ENCODE results near the gene ANKLE2. TPM values are rescaled to one million over a fixed set of nuclear protein-coding genes. Genes with fewer than 3 reads are reported as not detected.
"Not testable (repeated sequence)": the region's sequence is repeated elsewhere in the genome, so short reads cannot be mapped to it uniquely, and the experiment has no call there.

The ANKLE2 gene
- total RNA-seq, 2 experiments from 2014 or later, result 95.7 to 101 TPM

- H3K36me3 Mint-ChIP-seq (ENCODE audit: low read depth), result peaks cover 46% of the 10 kb centered on the region
- DNase-seq, result no peak
- H3K4me1 Mint-ChIP-seq (ENCODE audit: low read depth), result peaks cover 24% of the 10 kb centered on the region
- H3K27me3 Mint-ChIP-seq (ENCODE audit: low read depth), result no peaks in the 10 kb centered on the region
- peak overlapping the region; percentile 86 for H3K4me3 Mint-ChIP-seq
- CTCF ChIA-PET, result interaction anchor here (1.0 kb wide), 1 partner anchor 10 kb away, joined by 4 read pairs; no protein-coding TSS in a partner anchor
- H3K9me3 Mint-ChIP-seq (ENCODE audit: insufficient read depth), result no peaks in the 10 kb centered on the region
- POLR2A ChIA-PET, result no interaction called here
- no peak for ATAC-seq
- peak overlapping the region; percentile 25 for H3K27ac Mint-ChIP-seq
Observed at GRCh38 chr12:132759359-132759758, 2.3 kb downstream of the ANKLE2 start.

GRCh38 chr12:132758825-132759224 lies 2.8 kb downstream of the ANKLE2 start:
- H3K4me3 Mint-ChIP-seq; H3K27ac Mint-ChIP-seq; H3K9me3 Mint-ChIP-seq (ENCODE audit: insufficient read depth); ATAC-seq; H3K27me3 Mint-ChIP-seq (ENCODE audit: low read depth); DNase-seq; POLR2A ChIA-PET: not testable (repeated sequence)
- H3K36me3 Mint-ChIP-seq (ENCODE audit: low read depth), result peaks cover 48% of the 10 kb centered on the region
- CTCF ChIA-PET, result interaction anchor here (1.0 kb wide), 1 partner anchor 10 kb away, joined by 4 read pairs; no protein-coding TSS in a partner anchor
- peaks cover 21% of the 10 kb centered on the region for H3K4me1 Mint-ChIP-seq (ENCODE audit: low read depth)

GRCh38 chr12:132754160-132754932 lies 7.3 kb downstream of the ANKLE2 start:
- POLR2A ChIA-PET, result no interaction called here
- Mint-ChIP-seq H3K36me3 (ENCODE audit: low read depth) (peaks cover 54% of the 10 kb centered on the region), H3K27me3 (ENCODE audit: low read depth) (no peaks in the 10 kb centered on the region), H3K27ac (no peak overlapping the region), H3K9me3 (ENCODE audit: insufficient read depth) (no peaks in the 10 kb centered on the region), H3K4me3 (no peak overlapping the region), H3K4me1 (ENCODE audit: low read depth) (peaks cover 6% of the 10 kb centered on the region)
- peak; percentile 37 for ATAC-seq
- no peak for DNase-seq
- CTCF ChIA-PET, result no interaction called here

- ATAC-seq; POLR2A ChIA-PET; H3K4me3 Mint-ChIP-seq; DNase-seq; CTCF ChIA-PET; H3K4me1 Mint-ChIP-seq (ENCODE audit: low read depth); H3K27me3 Mint-ChIP-seq (ENCODE audit: low read depth); H3K9me3 Mint-ChIP-seq (ENCODE audit: insufficient read depth); H3K27ac Mint-ChIP-seq: not testable (repeated sequence)
- peaks cover 56% of the 10 kb centered on the region for H3K36me3 Mint-ChIP-seq (ENCODE audit: low read depth)
Observed at GRCh38 chr12:132753670-132754069, 8.0 kb downstream of the ANKLE2 start.

- POLR2A ChIA-PET, result no interaction called here
- DNase-seq, result no peak
- H3K4me1 Mint-ChIP-seq (ENCODE audit: low read depth), result peaks cover 4% of the 10 kb centered on the region
- no peak overlapping the region for H3K27ac Mint-ChIP-seq
- no peaks in the 10 kb centered on the region for H3K9me3 Mint-ChIP-seq (ENCODE audit: insufficient read depth)
- no peak overlapping the region for H3K4me3 Mint-ChIP-seq
- no peaks in the 10 kb centered on the region for H3K27me3 Mint-ChIP-seq (ENCODE audit: low read depth)
- ATAC-seq, result no peak
- CTCF ChIA-PET, result no interaction called here
- peaks cover 71% of the 10 kb centered on the region for H3K36me3 Mint-ChIP-seq (ENCODE audit: low read depth)
Observed at GRCh38 chr12:132748319-132748718, 13.3 kb downstream of the ANKLE2 start.

GRCh38 chr12:132747896-132748295 lies 13.7 kb downstream of the ANKLE2 start:
- H3K4me3 Mint-ChIP-seq, result no peak overlapping the region
- CTCF ChIA-PET, result no interaction called here
- no peak overlapping the region for H3K27ac Mint-ChIP-seq
- peaks cover 4% of the 10 kb centered on the region for H3K4me1 Mint-ChIP-seq (ENCODE audit: low read depth)
- H3K36me3 Mint-ChIP-seq (ENCODE audit: low read depth), result peaks cover 73% of the 10 kb centered on the region
- DNase-seq (no peak), ATAC-seq (no peak)
- POLR2A ChIA-PET, result no interaction called here
- H3K27me3 Mint-ChIP-seq (ENCODE audit: low read depth), result no peaks in the 10 kb centered on the region
- no peaks in the 10 kb centered on the region for H3K9me3 Mint-ChIP-seq (ENCODE audit: insufficient read depth)

- POLR2A ChIA-PET, result no interaction called here
- Mint-ChIP-seq H3K36me3 (ENCODE audit: low read depth) (peaks cover 74% of the 10 kb centered on the region), H3K27me3 (ENCODE audit: low read depth) (no peaks in the 10 kb centered on the region), H3K9me3 (ENCODE audit: insufficient read depth) (no peaks in the 10 kb centered on the region), H3K4me3 (no peak overlapping the region), H3K4me1 (ENCODE audit: low read depth) (peaks cover 9% of the 10 kb centered on the region), H3K27ac (no peak overlapping the region)
- CTCF ChIA-PET, result no interaction called here
- no peak for ATAC-seq
- no peak for DNase-seq
Observed at GRCh38 chr12:132747395-132747794, 14.2 kb downstream of the ANKLE2 start.

GRCh38 chr12:132746613-132747012 lies 15.0 kb downstream of the ANKLE2 start:
- ATAC-seq (no peak), DNase-seq (no peak)
- POLR2A ChIA-PET, result no interaction called here
- CTCF ChIA-PET, result no interaction called here
- peaks cover 9% of the 10 kb centered on the region for H3K4me1 Mint-ChIP-seq (ENCODE audit: low read depth)
- no peaks in the 10 kb centered on the region for H3K27me3 Mint-ChIP-seq (ENCODE audit: low read depth)
- no peaks in the 10 kb centered on the region for H3K9me3 Mint-ChIP-seq (ENCODE audit: insufficient read depth)
- no peak overlapping the region for H3K27ac Mint-ChIP-seq
- H3K36me3 Mint-ChIP-seq (ENCODE audit: low read depth), result peaks cover 78% of the 10 kb centered on the region
- H3K4me3 Mint-ChIP-seq, result no peak overlapping the region

- Mint-ChIP-seq H3K4me3 (no peak overlapping the region), H3K4me1 (ENCODE audit: low read depth) (peaks cover 9% of the 10 kb centered on the region), H3K27me3 (ENCODE audit: low read depth) (no peaks in the 10 kb centered on the region), H3K9me3 (ENCODE audit: insufficient read depth) (no peaks in the 10 kb centered on the region), H3K27ac (no peak overlapping the region), H3K36me3 (ENCODE audit: low read depth) (peaks cover 87% of the 10 kb centered on the region)
- no peak for DNase-seq
- POLR2A ChIA-PET, result no interaction called here
- CTCF ChIA-PET, result interaction anchor here (0.6 kb wide), 1 partner anchor 46 kb away, joined by 3 read pairs; no protein-coding TSS in a partner anchor
- ATAC-seq, result no peak
Observed at GRCh38 chr12:132743831-132744230, 17.8 kb downstream of the ANKLE2 start.

GRCh38 chr12:132741620-132742019 lies 20.0 kb downstream of the ANKLE2 start:
- ATAC-seq (no peak), DNase-seq (no peak)
- Mint-ChIP-seq H3K4me3 (no peak overlapping the region), H3K9me3 (ENCODE audit: insufficient read depth) (no peaks in the 10 kb centered on the region), H3K4me1 (ENCODE audit: low read depth) (peaks cover 9% of the 10 kb centered on the region), H3K27me3 (ENCODE audit: low read depth) (no peaks in the 10 kb centered on the region), H3K36me3 (ENCODE audit: low read depth) (peaks cover 80% of the 10 kb centered on the region), H3K27ac (no peak overlapping the region)
- CTCF ChIA-PET, result interaction anchor here (1.2 kb wide), 1 partner anchor 26 kb away, joined by 4 read pairs; no protein-coding TSS in a partner anchor
- POLR2A ChIA-PET, result interaction anchor here (0.7 kb wide), 1 partner anchor 24 kb away, joined by 3 read pairs; no protein-coding TSS in a partner anchor

GRCh38 chr12:132740652-132741051 lies 21.0 kb downstream of the ANKLE2 start:
- no peaks in the 10 kb centered on the region for H3K27me3 Mint-ChIP-seq (ENCODE audit: low read depth)
- H3K27ac Mint-ChIP-seq, result no peak overlapping the region
- H3K36me3 Mint-ChIP-seq (ENCODE audit: low read depth), result peaks cover 81% of the 10 kb centered on the region
- no peak for ATAC-seq
- no peak for DNase-seq
- H3K9me3 Mint-ChIP-seq (ENCODE audit: insufficient read depth), result no peaks in the 10 kb centered on the region
- ChIA-PET CTCF (no interaction called here), POLR2A (no interaction called here)
- H3K4me3 Mint-ChIP-seq, result no peak overlapping the region
- H3K4me1 Mint-ChIP-seq (ENCODE audit: low read depth), result peaks cover 7% of the 10 kb centered on the region

- ATAC-seq (no peak), DNase-seq (no peak)
- Mint-ChIP-seq H3K36me3 (ENCODE audit: low read depth) (peaks cover 81% of the 10 kb centered on the region), H3K27me3 (ENCODE audit: low read depth) (no peaks in the 10 kb centered on the region), H3K9me3 (ENCODE audit: insufficient read depth) (no peaks in the 10 kb centered on the region), H3K4me1 (ENCODE audit: low read depth) (peaks cover 7% of the 10 kb centered on the region), H3K27ac (no peak overlapping the region), H3K4me3 (no peak overlapping the region)
- ChIA-PET POLR2A (no interaction called here), CTCF (no interaction called here)
Observed at GRCh38 chr12:132740313-132740646, 21.4 kb downstream of the ANKLE2 start.
